Raji (cell line): ENCODE data around the gene EXOC3L4.

Experiments
- POLR2A ChIP-seq: IDR thresholded peaks from 2 replicates; pipeline ENCODE4 v1.6.1; 2011; ENCODE audit warnings: low read depth, low read length, control low read depth; ENCODE audit not compliant: insufficient read depth

Gene EXOC3L4

DNA sequence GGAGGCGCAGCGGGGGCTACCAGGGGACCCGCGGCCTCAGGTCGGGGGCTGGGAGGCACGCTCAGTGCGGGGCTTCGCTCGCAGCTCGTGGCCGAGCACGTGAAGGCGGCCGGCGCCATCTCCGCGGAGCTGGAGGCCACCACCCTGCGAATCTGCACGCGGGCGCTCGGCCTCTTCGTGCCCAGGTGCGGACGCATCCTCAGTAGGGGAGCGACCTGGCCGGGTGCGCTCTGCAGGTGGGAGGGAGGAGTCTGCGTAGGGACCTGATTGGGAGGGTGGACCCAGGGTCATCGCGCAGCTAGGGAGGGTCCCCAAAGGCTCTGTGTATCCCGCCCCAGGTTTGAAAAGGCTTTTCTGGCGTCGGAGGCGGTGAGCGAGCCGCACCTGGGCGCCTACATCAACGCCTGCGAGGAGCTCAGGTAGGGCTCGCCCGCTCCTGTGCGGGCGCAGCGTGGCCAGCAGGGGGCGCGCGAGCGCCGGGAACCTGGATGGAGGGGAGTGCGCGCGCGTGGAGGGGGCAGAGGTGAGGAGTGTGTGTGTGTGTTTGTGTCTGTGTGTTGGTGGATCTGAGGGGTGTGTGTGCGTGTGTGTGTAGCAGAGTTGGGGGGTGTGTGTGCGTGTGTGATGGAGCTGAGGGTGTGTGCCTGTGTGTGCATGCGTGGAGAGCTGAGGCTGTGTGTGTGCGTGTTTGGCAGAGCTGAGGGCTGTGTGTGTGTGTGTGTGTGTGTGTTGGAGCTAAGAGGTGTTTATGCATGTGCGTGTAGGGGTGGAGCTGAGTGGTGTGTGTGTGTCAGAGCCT lies 10.3 kb downstream of the EXOC3L4 start:
- TF ChIP-seq POLR2A = no peak

DNA sequence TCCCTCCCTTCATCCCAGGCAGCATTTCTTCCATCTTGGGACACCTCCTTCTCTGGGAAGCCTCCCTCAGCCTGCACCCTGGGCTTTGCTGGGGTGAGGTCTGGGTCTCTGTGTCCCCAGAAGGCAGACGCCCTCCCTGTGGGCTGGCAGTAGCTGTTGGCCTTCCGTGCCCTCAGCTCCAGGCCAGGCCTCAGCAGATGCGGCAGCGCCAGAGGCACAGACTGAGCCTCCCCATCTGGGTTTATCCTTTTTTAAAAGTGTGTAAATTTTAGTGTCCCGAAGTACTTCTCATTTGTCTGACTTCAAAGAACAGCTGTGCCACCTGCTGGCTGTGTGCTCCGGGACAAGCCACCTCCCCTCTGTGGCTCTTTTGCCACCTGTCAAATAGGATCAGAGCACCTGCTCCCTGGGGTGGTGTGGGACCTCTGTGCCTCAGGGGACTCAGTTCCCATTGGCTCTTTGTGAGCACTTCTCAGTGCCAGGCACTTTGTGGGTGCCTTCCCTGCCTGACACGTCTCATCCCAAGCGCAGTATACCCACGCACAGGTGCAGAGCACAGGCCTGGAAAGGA lies 11.1 kb downstream of the EXOC3L4 start:
- no peak for TF ChIP-seq POLR2A

DNA sequence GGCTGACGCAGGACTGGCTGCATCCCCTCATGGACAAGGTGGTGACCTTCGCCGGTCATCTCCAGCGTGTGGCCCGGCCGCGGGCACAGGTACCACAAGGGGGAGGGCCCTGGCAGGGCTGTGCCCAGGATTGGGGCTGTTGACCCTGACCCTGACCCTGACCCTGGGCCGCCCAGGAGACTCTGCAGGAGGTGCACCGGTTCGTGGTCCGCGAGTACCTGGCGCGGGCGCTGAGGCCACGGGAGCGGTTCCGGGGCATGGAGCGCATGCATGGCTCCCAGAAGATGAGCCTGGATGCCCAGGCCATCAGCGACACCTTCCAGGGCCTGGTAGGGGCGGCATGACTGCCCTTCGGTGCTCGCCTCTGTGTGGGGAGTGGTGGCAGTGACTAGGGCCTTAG lies 12.9 kb downstream of the EXOC3L4 start:
- no peak for TF ChIP-seq POLR2A

DNA sequence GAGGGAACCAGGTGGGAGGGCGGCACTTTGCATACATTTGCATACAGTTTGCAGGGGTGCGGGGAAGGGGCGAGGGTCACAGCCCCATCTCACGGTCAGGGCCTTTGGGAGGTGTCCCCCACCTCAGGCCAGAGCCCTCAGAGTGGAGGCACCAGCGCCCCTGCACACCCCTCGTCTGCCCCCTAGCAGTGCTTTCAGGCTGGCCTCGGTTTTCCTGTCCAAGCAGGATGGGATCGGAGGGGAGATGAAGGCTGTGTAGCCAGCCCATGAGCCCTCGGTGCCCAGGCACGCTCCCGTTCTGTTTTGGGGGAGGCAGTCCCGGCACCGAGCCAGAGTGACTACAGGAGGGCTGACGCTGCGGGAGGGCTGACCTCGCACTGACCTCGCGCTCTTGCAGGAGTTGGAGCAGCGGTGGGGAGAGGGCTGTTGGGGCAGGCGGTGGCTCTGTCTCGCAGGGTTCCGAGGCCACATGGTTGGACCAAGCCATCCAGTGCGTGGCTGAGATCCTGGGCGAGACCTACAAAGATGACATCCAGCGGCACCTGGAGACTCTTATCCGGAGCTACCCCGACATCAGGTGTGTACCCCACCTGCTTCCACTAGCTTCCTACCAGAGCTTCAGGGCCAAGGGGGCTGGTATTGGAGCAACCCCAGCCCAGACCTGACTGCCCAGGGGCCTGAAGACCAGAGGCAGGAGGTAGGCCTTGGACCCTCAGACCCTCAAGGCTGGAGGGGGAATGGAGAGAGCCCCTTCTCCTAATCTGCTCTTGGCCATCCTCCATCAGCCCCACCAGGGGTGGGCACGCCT lies 13.6 kb downstream of the EXOC3L4 start:
- no peak for TF ChIP-seq POLR2A

DNA sequence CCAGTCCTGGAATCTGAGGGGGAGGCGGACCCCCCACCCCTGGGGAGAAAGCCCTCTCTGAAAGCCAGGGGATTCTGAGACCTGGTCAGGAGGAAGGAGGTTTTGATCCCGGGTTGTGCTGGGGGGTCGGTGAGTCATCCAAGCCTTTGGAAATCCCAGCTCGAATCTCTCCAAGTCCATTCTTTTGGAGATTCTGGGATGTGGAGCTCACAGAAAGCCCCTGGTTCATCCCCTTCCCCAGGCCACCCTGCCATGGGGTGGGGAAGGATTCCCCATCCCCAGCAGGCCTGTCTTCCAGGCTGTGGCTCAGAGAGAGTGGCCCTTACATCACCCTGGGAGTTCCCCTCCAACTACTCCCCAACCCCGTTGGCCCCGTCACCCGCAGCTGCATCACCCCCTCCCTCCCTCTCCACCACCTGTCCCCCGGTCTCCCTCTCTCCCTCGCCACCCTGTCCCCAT lies 14.3 kb downstream of the EXOC3L4 start:
- no peak for TF ChIP-seq POLR2A

DNA sequence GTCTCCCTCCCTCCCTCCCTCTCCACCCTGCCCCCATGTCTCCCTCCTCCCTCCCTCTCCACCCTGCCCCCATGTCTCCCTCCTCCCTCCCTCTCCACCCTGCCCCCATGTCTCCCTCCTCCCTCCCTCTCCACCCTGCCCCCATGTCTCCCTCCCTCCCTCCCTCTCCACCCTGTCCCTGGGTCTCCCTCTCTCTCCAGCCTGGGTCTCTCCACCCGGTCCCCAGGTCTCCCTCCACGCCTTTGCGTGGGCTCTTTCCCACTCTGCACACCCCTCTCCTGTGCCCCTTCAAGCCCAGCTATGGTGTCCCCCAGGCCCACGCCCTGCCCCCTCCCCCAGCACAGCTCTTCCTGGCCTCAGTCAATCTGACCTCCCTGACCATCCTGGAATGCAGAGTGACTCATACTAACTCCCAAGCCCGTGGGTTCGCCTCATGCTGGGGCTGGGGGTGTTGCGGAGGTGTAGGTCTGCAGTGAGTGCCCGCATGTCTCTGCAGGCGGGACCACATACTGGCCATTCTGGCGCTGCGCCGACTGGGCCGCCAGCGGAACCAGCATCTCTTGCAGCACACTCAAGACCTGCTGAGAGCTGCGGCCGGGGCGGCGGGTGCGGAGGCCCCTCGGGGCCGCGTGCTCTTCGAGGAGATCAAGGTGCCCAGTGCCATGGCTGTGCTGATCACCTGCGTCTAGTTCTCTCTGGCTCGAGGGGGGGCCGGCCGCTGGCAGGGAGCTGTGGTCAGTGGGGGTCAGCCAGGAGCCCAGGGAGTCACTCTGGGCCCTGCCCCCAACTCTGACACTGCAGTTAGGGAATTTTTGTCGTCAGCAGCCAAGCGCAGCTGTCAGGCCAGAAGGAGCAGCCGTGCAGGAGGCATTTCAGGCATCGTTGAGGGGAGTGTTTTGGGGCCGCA lies 15.3 kb downstream of the EXOC3L4 start:
- no peak for TF ChIP-seq POLR2A

DNA sequence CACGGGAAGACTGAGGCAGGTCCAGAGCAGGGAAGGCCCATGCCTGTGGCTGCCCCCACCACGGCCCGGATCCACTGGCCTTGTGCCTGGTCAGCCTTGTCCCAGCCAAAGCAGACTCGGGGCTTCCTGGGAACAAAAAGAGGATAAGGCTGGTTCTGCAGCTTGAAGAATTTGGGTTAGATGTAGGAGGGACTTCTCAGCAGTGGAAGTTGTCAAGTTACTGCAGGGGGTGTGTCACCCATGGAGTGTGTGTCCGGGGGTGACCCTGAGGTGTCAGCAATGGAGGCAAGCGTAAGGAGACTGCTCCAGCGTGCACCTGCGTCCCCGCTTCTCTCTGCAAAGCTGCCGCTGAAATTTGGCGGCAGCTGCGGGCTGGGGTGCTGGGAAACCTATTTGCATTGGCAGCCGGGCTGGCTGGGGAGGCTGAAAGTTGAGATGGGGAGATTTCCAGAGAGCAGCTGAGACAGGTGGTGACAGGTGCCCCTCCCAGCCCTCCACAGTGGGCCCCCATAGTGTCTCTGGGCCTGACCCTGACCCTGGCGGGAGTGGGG lies 16.2 kb downstream of the EXOC3L4 start:
- TF ChIP-seq POLR2A = no peak

DNA sequence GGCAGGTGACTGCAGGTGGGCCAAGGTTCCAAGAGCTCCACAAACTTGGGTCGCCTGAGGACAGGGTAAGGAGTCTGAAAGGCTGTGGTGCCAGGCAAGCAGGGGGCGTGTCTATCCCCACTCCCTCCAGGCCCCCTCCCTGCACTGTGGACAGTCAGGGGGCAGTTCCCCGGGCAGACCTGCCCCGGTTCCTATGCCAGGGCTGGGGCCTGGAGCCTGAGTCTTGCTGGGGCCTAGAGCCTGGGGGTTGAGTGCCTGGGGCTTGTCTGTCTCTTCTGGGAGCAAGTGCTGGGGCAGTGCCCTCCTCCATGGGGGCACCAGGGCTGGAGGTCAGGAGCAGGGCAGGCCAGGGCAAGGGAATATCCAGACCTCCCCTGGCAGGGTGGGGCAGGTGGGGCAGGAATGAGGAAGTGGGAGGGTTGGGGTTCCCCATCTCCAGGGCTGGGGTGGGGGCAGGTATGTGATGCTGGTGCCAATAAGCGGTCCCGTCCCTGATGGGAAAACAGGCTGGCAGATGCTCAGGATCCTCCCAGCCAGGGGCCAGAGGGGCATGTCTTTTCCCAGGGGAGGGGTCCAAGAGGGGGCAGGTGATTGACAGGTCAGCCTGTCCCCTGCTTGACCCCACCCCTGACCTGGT lies 16.8 kb downstream of the EXOC3L4 start:
- TF ChIP-seq POLR2A = no peak

DNA sequence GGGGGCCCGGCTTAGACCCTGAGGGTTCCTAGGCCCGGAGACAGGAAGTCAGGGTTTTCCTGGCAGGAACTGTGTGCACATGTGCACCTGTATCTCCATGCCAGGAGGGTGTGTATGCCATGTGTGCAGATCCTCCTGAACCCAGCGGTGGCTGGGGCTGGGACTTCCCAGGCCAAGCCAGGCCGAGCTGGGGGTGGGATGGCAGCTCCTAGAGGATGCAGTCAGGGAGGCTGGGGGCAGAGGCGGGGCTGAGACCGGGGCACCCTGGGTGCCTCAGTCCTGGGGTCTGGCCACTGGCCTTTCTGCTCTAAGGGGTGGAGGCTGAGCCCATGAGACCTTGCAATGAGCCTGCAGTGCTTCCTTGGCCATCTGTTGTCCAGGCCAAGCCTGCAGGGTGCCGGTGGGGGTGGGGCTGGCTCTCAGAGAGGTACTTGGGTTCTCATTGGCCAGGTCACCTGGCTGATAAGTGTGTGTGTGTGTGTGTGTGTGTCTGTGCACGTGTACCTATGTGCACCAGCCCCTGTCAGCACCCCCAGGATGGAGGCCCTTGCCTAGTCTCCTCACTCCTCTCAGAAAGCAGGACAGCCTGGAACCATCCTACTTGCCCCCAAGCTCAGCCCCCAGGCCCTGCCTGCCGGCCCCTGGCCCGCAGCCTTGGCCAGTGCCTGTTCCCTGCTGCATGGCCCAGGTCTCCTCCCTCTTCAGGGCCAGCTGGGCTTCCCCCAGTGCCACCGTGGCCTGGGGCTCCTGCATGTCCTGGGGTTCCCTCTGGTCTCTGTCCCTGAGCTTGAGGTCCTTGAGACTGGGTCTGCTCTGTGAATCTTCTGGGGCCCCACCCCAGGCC lies 18.1 kb downstream of the EXOC3L4 start:
- no peak for TF ChIP-seq POLR2A

DNA sequence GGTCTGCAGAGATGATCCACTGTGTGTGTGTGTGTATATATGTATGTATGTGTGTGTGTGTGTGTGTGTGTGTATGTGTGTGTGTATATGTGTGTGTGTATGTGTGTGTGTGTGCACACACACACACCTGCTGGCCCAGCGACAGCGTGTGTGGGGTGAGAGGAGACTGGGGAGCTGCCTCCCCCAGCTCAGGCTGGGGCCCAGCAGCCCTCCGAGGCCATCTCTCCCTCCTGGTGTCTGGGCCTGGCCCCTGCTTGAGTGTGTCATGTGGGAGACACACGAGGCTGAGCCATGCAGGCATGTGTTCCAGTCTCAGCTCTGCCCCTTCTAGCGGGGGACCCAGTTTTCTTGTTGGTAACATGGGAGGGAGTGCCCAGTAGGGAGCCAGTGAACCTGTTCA lies 18.8 kb downstream of the EXOC3L4 start:
- no peak for TF ChIP-seq POLR2A

DNA sequence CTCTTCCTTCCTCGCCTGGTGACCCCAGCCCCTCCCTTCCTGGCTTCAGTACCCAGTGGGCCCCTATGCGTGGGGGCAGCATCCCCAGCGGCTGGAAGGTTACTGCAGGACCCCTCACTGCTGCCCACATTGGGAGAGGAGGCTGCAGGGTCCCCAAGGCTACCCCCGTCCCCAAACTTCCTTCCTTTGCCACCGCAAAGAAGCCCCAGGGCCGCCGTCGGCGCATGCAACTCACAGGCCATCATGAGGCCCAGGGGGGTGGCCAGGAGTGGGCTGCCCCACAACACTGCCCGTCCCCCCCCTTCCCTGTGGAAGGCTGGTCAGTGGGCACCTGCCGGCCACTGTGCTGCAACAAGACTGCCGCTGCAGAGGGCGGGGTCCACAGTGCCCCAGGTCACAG lies 19.2 kb downstream of the EXOC3L4 start:
- TF ChIP-seq POLR2A = no peak

DNA sequence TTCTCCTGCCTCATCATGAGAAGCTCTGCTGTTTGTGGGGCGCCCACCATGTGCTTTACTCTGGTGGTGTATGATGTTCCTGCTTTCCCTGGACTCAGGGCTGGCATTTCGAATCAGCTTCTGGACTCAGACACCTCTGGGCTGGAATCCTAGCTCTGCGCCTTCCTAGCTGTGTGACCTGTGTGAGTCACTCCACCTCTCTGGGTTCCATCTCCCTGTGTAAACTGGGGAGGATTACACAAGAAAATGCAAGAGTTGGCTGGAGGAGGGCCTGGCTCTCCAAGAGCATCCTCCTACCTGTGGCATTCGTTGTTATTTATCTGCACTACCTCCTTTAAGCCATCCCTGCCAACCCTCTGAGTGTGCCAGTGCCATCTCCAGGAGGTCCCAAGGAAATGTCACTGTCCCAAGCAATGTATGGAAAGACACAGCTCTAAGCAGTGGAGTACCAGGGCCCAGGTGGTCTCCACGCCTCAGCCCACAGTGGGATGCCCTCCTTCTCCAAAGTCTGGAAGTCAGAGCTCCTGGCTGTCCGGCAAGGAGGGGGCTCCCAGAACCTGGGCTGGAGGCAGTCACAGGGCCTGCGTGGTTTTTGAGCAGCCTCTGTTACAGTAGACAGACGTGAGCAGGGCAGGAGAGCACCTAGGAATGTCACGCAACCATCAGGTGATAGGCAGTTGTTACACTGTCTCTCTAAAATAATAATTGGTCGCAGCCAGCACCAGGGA lies 21.5 kb downstream of the EXOC3L4 start:
- TF ChIP-seq POLR2A = no peak

DNA sequence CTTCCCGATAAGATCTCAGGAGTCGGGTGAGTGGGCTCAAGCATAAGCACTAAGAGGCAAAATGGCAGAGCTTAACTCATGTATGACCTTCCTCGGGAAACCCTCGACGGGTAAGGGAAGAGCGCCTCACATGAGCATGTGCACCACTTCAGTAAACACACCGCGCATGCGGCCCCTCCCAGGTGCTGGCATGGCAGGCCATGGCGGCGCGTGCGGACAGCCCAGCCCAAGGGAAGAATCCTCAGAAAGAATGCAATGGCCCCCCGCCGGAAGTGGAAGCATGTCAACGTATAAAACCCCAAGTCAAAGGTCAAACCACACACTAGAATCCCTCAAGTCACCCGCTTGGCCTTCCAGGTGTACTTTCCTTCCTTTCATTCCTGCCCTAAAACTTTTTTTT lies 22.1 kb downstream of the EXOC3L4 start:
- TF ChIP-seq POLR2A = no peak
